Kidney epithelial cell (primary cell): ENCODE results near the gene MYCBPAP. TPM values are rescaled to one million over a fixed set of nuclear protein-coding genes. Genes with fewer than 3 reads are reported as not detected.

Source experiments
- DNase-seq: peaks from one replicate; pipeline ENCODE4 v3.0.0-alpha.2; 2010; ENCODE audit warnings: low read depth
- H3K27me3 ChIP-seq: 2 replicates; pipeline ENCODE4 v1.6.0; 2011; ENCODE audit warnings: low read length; ENCODE audit not compliant: control insufficient read depth, insufficient read depth
- H3K36me3 ChIP-seq: 2 replicates; pipeline ENCODE4 v1.5.1; 2011; ENCODE audit warnings: low read length; ENCODE audit not compliant: control insufficient read depth, insufficient read depth
- H3K4me3 ChIP-seq: 2 replicates; pipeline ENCODE4 v1.5.1; 2011; ENCODE audit warnings: low read depth, mild to moderate bottlenecking, control low read depth, low read length
- total RNA-seq: library from RNA; depleted of rRNA; stranded (reverse); fragments of >200 nt; gene quantifications from 2 replicates; pipeline ENCODE4 v1.2.3, GENCODE V29; 2015
- TF ChIP-seq, protein P1 (sequence below): IDR thresholded peaks from 2 replicates; pipeline ENCODE4 v1.5.1; 2011; ENCODE audit warnings: mild to moderate bottlenecking, moderate library complexity, low read length, control low read depth, inconsistent platforms; ENCODE audit not compliant: insufficient read depth, poor library complexity, severe bottlenecking

Gene MYCBPAP
- total RNA-seq, 1 donor from 2014 or later = 0.50 TPM

DNA sequence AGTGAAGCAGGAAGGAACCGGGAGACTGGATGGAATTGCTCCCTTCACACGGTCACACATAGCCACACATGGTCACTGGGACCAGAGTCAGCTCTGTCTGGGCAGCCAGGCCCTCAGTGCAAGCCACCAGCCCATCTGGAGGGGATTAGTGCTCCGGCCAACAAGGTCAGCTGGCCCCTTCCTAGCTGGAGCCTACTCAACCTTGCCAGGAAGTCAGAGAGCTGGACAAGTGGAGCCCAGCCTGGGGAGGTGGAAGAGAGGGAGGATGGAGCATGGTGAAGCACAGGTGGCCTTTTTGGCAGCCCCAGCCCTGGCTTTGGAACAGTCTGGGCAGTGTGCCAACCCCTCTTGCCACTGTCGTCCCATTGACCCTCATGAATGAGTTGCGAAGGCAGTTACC is 48.6 kb downstream of the MYCBPAP start:
- H3K27me3 ChIP-seq = peaks cover 45% of the 10 kb centered on the region
- H3K4me3 ChIP-seq = no peak overlapping the region
- no peaks in the 10 kb centered on the region for H3K36me3 ChIP-seq
- TF ChIP-seq, protein P1, sequence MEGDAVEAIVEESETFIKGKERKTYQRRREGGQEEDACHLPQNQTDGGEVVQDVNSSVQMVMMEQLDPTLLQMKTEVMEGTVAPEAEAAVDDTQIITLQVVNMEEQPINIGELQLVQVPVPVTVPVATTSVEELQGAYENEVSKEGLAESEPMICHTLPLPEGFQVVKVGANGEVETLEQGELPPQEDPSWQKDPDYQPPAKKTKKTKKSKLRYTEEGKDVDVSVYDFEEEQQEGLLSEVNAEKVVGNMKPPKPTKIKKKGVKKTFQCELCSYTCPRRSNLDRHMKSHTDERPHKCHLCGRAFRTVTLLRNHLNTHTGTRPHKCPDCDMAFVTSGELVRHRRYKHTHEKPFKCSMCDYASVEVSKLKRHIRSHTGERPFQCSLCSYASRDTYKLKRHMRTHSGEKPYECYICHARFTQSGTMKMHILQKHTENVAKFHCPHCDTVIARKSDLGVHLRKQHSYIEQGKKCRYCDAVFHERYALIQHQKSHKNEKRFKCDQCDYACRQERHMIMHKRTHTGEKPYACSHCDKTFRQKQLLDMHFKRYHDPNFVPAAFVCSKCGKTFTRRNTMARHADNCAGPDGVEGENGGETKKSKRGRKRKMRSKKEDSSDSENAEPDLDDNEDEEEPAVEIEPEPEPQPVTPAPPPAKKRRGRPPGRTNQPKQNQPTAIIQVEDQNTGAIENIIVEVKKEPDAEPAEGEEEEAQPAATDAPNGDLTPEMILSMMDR = no peak
- DNase-seq = no peak

DNA sequence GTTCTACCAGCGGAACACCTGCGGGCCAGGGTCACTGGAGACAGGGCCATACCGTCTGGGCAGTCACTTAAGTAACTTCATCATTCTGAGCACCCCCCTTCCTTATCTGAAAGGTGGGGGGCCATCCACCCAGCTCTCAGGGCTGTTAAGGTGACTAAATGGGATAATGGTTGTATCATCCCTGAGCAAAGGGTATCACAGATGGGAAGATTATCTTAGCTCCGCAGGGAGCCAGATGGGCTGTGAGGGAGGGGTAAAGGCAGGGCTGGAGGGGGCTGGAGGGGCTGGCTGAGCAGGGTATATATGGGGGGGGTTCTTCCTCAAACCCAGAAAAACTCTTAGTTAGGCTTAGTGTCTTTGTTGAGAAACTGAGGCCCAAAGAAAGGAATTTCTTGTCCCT is 49.4 kb downstream of the MYCBPAP start:
- H3K36me3 ChIP-seq = no peaks in the 10 kb centered on the region
- DNase-seq = no peak
- no peak overlapping the region for H3K4me3 ChIP-seq
- TF ChIP-seq, protein P1 = no peak
- peaks cover 52% of the 10 kb centered on the region for H3K27me3 ChIP-seq

DNA sequence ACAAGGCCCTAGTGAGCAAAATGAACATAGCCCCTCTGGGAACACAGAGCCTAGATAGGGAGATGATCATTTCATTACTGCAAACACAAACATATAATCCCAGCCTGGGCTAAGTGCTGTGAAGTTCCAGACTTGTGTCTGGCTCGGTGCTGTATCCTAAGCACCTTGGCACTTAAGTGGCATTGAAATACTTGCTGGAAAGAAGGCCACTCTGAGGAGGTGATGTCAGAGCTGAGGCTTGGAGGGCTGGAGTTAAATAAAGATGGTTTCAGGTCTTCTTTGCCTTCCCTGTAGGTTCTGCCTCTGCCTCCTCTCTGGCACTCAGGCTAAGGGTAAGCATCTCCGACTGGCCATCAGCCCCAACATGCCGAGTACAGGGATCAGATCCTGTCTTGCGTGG is 49.9 kb downstream of the MYCBPAP start:
- TF ChIP-seq, protein P1 = no peak
- H3K4me3 ChIP-seq = no peak overlapping the region
- no peak for DNase-seq
- no peaks in the 10 kb centered on the region for H3K36me3 ChIP-seq
- H3K27me3 ChIP-seq = peaks cover 57% of the 10 kb centered on the region

DNA sequence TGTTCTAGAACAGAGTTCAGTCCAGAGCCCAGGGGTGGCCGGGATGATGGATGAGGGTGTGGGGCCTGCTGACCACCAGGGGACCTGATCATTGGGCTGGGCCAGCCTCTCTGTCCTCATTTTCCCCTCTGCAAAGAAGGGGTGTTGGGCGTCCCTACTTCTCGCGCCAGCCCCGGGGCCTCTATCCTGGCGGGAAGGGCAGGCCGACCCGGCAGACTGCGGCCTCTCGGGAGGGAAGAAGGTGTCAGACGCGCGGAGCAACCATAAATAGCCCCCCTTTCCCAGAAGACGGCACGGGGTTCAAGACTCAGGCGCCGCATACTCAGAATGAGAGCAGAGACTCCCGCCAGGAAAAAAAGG is 50.3 kb downstream of the MYCBPAP start:
- TF ChIP-seq, protein P1 = no peak
- DNase-seq = no peak
- H3K4me3 ChIP-seq = no peak overlapping the region
- H3K36me3 ChIP-seq = no peaks in the 10 kb centered on the region
- H3K27me3 ChIP-seq = peaks cover 62% of the 10 kb centered on the region

DNA sequence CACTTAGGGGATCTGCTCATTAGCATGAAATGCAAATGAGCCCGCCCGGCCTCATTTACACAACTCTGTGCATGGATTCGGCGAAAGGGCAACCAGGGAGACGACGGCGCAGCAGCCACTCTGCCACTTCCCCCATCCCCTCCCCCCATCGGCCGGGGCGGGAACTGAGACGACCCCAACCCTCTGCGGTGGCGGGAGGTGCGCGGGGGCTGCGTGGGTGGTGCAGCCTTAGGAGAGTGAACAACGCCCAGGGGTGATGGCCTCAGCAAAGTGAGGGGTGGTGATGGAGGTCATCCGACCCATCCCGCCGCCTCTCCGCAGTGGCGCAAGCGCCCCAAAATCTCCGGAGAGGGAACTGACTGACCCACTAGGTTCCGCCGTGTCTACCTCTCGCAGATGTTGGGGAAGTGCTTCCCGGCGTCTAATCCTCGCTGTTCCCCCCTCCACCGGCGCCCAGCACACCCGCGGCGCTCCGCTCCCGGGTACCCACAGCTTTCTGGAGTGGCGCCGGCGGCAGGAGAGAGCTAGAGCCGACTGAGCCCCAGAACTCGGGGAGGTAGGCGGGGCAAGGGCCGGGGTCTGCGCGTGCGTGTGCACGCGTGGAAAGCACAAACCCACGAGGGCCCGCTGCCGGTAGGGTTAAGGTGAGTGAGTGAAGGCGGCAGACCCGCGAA is 50.8 kb downstream of the MYCBPAP start:
- H3K4me3 ChIP-seq = no peak overlapping the region
- TF ChIP-seq, protein P1 = no peak
- no peak for DNase-seq

DNA sequence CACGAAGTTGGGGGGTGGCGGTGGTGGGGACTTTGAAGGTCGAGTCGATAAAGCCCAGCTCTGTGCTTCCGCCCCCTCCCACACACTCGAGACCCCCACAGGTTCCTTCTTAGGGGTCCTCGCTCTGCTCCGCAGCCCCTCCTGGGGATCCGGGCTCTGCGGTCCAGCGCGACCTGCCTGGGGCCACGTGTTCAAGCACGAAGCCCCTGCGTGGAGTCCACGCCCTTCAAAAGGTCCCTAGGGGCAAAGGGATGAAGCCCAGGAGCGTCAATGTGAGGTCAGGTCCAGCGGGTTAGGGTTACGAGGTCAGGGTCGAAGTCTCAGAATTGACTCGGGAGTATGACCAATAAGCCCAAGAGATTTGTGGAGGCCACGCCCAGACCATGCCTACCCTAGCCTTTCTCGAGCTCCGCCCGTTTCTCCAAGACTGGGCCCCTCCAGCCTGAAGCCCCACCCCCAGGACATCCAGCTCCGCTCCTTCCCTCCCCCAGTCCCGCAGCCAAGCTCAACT is 51.5 kb downstream of the MYCBPAP start:
- no peak for DNase-seq
- Histone ChIP-seq H3K4me3 (peak overlapping the region; percentile 2), H3K36me3 (no peaks in the 10 kb centered on the region), H3K27me3 (peaks cover 69% of the 10 kb centered on the region)
- TF ChIP-seq, protein P1 = no peak

More for the DNA sequence above, 50.8 kb downstream of the MYCBPAP start:
- Histone ChIP-seq H3K36me3 (no peaks in the 10 kb centered on the region), H3K27me3 (peaks cover 66% of the 10 kb centered on the region)
